ENCODE data around the gene AKT3.
"Not testable (repeated sequence)": the region's sequence is repeated elsewhere in the genome, so short reads cannot be mapped to it uniquely, and the experiment has no call there.

Gene AKT3

GRCh38 chr1:243693800-243694199 lies 156.2 kb downstream of the AKT3 start:
- no peak for DNase-seq (ENCODE audit: low spot score)

GRCh38 chr1:243686159-243686558 lies 163.9 kb downstream of the AKT3 start:
- no peak for DNase-seq (ENCODE audit: low spot score)

- DNase-seq (ENCODE audit: low spot score), result no peak
These were observed 169.2 kb downstream of the AKT3 start for GRCh38 chr1:243680860-243681259.

- no peak for DNase-seq (ENCODE audit: low spot score)
These were observed 177.4 kb downstream of the AKT3 start for GRCh38 chr1:243672539-243673074.

GRCh38 chr1:243667591-243667990 lies 182.5 kb downstream of the AKT3 start:
- DNase-seq (ENCODE audit: low spot score), result peak; percentile 35

- DNase-seq (ENCODE audit: low spot score), result no peak
These were observed 182.9 kb downstream of the AKT3 start for GRCh38 chr1:243667133-243667532.

GRCh38 chr1:243663651-243664050 lies 186.4 kb downstream of the AKT3 start:
- no peak for DNase-seq (ENCODE audit: low spot score)

GRCh38 chr1:243662169-243662568 lies 187.9 kb downstream of the AKT3 start:
- DNase-seq (ENCODE audit: low spot score), result not testable (repeated sequence)

GRCh38 chr1:243658594-243659105 lies 191.4 kb downstream of the AKT3 start:
- no peak for DNase-seq (ENCODE audit: low spot score)

GRCh38 chr1:243657793-243658192 lies 192.2 kb downstream of the AKT3 start:
- DNase-seq (ENCODE audit: low spot score), result no peak

GRCh38 chr1:243649530-243649929 lies 200.5 kb downstream of the AKT3 start:
- DNase-seq (ENCODE audit: low spot score), result not testable (repeated sequence)

- DNase-seq (ENCODE audit: low spot score), result no peak
These were observed 203.2 kb downstream of the AKT3 start for GRCh38 chr1:243646841-243647240.

- DNase-seq (ENCODE audit: low spot score), result no peak
These were observed 204.8 kb downstream of the AKT3 start for GRCh38 chr1:243645281-243645680.

- no peak for DNase-seq (ENCODE audit: low spot score)
These were observed 207.1 kb downstream of the AKT3 start for GRCh38 chr1:243642936-243643335.

- no peak for DNase-seq (ENCODE audit: low spot score)
These were observed 210.9 kb downstream of the AKT3 start for GRCh38 chr1:243639027-243639658.

- no peak for DNase-seq (ENCODE audit: low spot score)
These were observed 211.9 kb downstream of the AKT3 start for GRCh38 chr1:243638186-243638585.

- no peak for DNase-seq (ENCODE audit: low spot score)
These were observed 221.6 kb downstream of the AKT3 start for GRCh38 chr1:243628476-243628907.

GRCh38 chr1:243623841-243624240 lies 226.2 kb downstream of the AKT3 start:
- no peak for DNase-seq (ENCODE audit: low spot score)

- DNase-seq (ENCODE audit: low spot score), result no peak
These were observed 228.1 kb downstream of the AKT3 start for GRCh38 chr1:243621973-243622372.

- DNase-seq (ENCODE audit: low spot score), result no peak
These were observed 229.9 kb downstream of the AKT3 start for GRCh38 chr1:243620096-243620495.

- DNase-seq (ENCODE audit: low spot score), result no peak
These were observed 240.3 kb downstream of the AKT3 start for GRCh38 chr1:243609698-243610097.

GRCh38 chr1:243605604-243606003 lies 244.4 kb downstream of the AKT3 start:
- DNase-seq (ENCODE audit: low spot score), result no peak

- DNase-seq (ENCODE audit: low spot score), result no peak
These were observed 248.3 kb downstream of the AKT3 start for GRCh38 chr1:243601720-243602119.

- no peak for DNase-seq (ENCODE audit: low spot score)
These were observed 251.6 kb downstream of the AKT3 start for GRCh38 chr1:243598433-243598832.
